ENCODE measurements around the gene NANOS2.
A peak's percentile ranks its signal among the peaks of the same experiment; 100 is the strongest.

The NANOS2 gene

GRCh38 chr19:45927565-45928261 is 13.1 kb upstream of the NANOS2 start:
- DNase-seq (ENCODE audit: low spot score), result peak; percentile 98

- no peak for DNase-seq (ENCODE audit: low spot score)
Measured at GRCh38 chr19:45924891-45925447, 10.4 kb upstream of the NANOS2 start.

- peak; percentile 43 for DNase-seq (ENCODE audit: low spot score)
Measured at GRCh38 chr19:45922281-45922680, 7.7 kb upstream of the NANOS2 start.

GRCh38 chr19:45920458-45920857 is 5.9 kb upstream of the NANOS2 start:
- DNase-seq (ENCODE audit: low spot score), result no peak

- DNase-seq (ENCODE audit: low spot score), result no peak
Measured at GRCh38 chr19:45919678-45920077, 5.1 kb upstream of the NANOS2 start.

GRCh38 chr19:45918721-45919120 is 4.1 kb upstream of the NANOS2 start:
- no peak for DNase-seq (ENCODE audit: low spot score)

- no peak for DNase-seq (ENCODE audit: low spot score)
Measured at GRCh38 chr19:45917421-45918091, 3.0 kb upstream of the NANOS2 start.

- no peak for DNase-seq (ENCODE audit: low spot score)
Measured at GRCh38 chr19:45911291-45911690, 3.3 kb downstream of the NANOS2 start.

GRCh38 chr19:45908956-45909355 is 5.6 kb downstream of the NANOS2 start:
- DNase-seq (ENCODE audit: low spot score), result no peak

GRCh38 chr19:45906221-45906620 is 8.4 kb downstream of the NANOS2 start:
- DNase-seq (ENCODE audit: low spot score), result no peak

- DNase-seq (ENCODE audit: low spot score), result no peak
Measured at GRCh38 chr19:45905011-45905410, 9.6 kb downstream of the NANOS2 start.

GRCh38 chr19:45902651-45903625 is 11.6 kb downstream of the NANOS2 start:
- DNase-seq (ENCODE audit: low spot score), result peak; percentile 100

GRCh38 chr19:45901912-45902650 is 12.5 kb downstream of the NANOS2 start, which contains the start of gene MYPOP:
MYPOP (minus strand) TSS chr19:45902613; CDS start chr19:45901773, 840 bp downstream.
- peak; percentile 43 for DNase-seq (ENCODE audit: low spot score)

GRCh38 chr19:45901432-45901911 is 13.1 kb downstream of the NANOS2 start:
- peak; percentile 32 for DNase-seq (ENCODE audit: low spot score)

GRCh38 chr19:45900738-45901431 is 13.7 kb downstream of the NANOS2 start:
- DNase-seq (ENCODE audit: low spot score), result peak; percentile 17

GRCh38 chr19:45899919-45900589 is 14.5 kb downstream of the NANOS2 start:
- DNase-seq (ENCODE audit: low spot score), result no peak

- DNase-seq (ENCODE audit: low spot score), result no peak
Measured at GRCh38 chr19:45899253-45899652, 15.3 kb downstream of the NANOS2 start.

- no peak for DNase-seq (ENCODE audit: low spot score)
Measured at GRCh38 chr19:45897261-45897812, 17.2 kb downstream of the NANOS2 start.

GRCh38 chr19:45895983-45896599 is 18.5 kb downstream of the NANOS2 start:
- DNase-seq (ENCODE audit: low spot score), result peak; percentile 1
